GM08714 (cell line): ENCODE data around the gene EHBP1.
A peak's percentile ranks its signal among the peaks of the same experiment; 100 is the strongest.
"Not testable (repeated sequence)": the region's sequence is repeated elsewhere in the genome, so short reads cannot be mapped to it uniquely, and the experiment has no call there.

Experiments used
- H3K4me3 ChIP-seq: fragments of 200-500 bp; sonication (Bioruptor generic); 2 replicates; pipeline ENCODE4 v1.5.1; 2014; ENCODE audit warnings: mild to moderate bottlenecking, low read length, inconsistent platforms
- ZNF274 ChIP-seq: IDR thresholded peaks from 2 replicates; pipeline ENCODE4 v1.6.1; 2012; ENCODE audit warnings: mild to moderate bottlenecking, low read depth, low read length

Gene EHBP1

DNA sequence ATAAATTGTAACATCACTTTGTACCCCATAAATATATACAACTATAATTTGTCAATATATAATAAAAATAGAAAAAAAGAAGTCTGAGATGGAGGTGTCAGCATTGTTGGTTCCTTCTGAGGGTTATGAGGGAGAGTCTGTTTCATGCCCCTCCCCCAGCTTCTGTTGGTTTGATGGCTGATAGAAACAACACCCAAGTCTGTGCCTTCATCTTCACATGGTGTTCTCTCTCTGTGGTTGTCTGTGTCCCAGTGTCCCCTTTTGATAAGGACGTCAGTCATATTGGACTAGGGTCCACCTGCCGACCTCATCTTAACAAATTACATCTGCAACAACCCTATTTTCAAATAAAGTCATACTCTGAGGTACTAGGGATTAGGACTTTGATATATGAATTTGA, 20.3 kb upstream of the EHBP1 start:
- no peak for TF ChIP-seq ZNF274

DNA sequence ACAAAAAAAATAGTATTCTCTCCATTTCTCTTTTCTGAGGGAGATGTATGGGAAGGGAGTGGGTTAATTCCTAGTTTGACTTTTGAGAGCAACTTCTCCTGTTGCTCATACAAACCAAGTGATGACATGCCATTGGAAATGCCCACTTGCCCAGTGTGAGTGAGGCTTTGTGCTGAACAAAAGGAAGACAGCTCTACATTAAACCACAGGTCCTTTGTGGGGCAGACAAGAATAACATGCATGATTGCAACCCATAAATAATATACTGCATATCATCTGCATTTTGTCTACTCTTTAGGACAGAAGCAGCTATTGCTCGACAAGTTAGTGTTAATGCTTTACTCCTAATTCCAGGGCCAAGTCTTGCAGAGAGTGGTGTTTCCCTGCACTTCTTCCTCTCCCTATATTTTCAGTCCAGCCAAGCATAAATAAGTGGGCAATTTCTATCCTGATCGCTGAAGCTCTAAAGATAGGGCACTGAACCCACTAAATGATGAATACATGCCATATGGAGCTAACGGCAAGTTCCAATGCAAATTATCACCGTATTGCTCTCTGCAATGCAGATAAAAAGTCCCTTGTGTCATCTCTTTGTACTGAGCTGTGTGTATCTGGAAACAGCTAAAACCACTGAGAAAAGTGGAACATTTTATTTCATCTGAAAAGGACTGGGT, 19.4 kb upstream of the EHBP1 start:
- no peak overlapping the region for H3K4me3 ChIP-seq
- no peak for TF ChIP-seq ZNF274

More for the DNA sequence above, 20.3 kb upstream of the EHBP1 start:
- no peak overlapping the region for H3K4me3 ChIP-seq

- no peak overlapping the region for H3K4me3 ChIP-seq
- no peak for TF ChIP-seq ZNF274
Measured at GRCh38 chr2:62687636-62688035, 17.9 kb upstream of the EHBP1 start.

- TF ChIP-seq ZNF274, result no peak
- no peak overlapping the region for H3K4me3 ChIP-seq
Measured at GRCh38 chr2:62688771-62689170, 16.7 kb upstream of the EHBP1 start.

GRCh38 chr2:62691186-62691585, 14.3 kb upstream of the EHBP1 start:
- H3K4me3 ChIP-seq, result no peak overlapping the region
- no peak for TF ChIP-seq ZNF274

- no peak overlapping the region for H3K4me3 ChIP-seq
- no peak for TF ChIP-seq ZNF274
Measured at GRCh38 chr2:62692225-62692624, 13.3 kb upstream of the EHBP1 start.

DNA sequence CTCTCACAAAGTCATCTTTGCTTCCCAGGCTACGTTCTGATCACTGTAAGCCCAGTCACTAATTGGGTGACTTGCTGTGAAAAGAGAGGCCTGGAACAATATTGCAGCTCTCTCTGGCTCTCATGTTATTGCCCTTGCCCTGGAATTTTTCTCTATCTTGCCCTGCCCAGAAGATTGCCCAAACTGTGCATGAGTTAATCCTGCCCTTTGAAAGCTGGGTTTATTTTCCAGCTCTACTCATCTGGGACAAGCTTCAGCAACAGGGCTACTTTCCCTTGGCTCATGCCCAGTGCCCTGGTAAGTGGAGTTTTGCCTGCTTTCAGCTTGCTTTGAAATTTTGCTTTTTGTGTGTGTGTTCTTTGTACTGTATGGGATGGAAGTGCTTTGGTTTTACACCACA, 6.9 kb upstream of the EHBP1 start:
- no peak overlapping the region for H3K4me3 ChIP-seq
- TF ChIP-seq ZNF274, result no peak

DNA sequence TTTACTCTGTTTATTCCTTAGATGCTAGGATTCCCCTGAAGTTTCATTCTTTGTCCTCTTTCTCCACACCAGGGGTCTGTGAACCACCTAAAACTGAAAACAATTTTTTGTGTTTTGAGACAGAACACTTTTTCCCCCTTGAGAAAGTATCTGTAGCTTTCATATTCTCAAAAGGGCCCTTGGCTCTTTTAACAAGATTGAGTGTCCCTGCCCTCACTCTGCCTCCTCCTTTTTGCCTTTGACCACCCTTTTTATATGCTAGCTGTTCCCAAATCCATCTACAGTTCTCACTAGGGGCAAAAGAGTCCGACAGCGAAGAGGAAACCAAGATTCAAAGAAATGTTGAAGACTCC, 883 bp upstream of the EHBP1 start:
- H3K4me3 ChIP-seq, result peak overlapping the region; percentile 64

DNA sequence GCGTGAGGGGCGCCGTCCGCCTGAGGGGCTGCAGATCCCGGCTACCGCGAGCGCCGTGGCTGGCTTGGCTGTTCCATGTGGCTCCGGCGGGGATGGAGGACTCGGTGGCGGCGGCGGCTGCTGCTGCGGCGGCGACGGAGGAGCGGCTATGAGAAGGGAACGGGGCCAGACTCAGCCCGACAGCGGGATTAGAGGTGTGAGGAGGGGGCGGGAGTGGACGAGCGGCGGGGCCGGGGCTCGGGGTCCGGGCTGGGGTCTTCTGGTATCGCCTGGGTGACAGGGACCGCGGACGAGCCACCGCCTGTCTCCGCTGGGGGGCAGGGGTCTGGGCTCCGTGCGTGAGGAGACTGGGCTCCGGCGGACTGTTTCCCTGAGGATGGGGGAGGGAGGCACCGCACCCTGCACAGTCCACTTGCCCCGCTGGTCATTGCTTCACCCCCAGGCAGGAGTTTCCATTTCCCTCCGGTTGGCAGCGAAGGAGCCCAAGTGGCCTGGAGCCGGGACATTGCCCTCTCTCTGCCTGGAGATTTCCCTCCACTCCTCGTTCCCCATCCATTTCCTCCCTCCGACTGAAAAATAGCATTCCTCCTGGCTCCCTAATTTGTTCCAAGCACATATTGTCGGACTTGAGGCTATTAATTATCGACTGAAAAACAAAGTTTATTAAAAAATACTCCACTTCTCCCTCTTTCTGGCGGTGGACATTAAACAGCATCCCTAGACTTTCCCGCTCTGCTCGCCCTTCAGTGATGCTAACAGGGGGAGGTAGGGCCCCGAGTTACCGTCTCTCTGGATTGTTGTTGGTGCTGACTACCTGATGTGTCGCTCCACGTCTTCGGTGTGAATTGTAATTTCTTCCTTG, 577 bp downstream of the EHBP1 start:
- TF ChIP-seq ZNF274, result no peak
- peak overlapping the region; percentile 90 for H3K4me3 ChIP-seq

More for the DNA sequence above, 883 bp upstream of the EHBP1 start:
- no peak for TF ChIP-seq ZNF274

DNA sequence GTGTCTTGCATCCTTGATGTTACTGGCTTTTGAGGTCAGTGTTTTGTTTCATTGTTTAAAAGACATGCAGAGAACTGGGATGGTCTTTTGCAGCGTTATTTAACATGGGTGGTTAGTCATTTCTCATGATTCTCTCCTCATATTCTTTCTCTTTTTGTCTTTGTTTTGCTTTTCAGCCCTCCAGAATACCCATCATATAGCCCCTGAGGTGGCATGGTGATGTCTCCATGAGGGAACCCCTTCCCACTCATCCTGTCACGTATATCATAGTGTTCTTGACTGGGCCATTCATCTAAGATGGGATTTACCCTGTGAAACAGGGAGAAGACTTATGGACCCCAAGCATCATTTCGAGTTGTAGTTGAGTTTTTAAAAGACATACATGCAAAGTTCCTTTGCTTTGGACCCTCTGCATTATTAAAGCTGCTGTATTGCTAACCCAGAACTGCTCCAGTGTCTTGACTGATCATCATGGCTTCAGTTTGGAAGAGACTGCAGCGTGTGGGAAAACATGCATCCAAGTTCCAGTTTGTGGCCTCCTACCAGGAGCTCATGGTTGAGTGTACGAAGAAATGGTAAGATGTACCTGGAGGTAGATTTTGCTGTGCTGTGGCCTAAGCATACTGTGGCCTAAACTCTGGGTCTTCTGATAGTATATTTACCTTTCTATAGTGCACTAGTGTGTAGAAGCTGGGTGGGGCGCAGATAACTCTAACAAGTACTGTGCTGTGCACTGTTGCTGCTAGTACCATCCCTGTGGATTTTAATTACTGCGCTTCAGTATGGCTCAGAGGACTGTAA, 1.4 kb downstream of the EHBP1 start:
- TF ChIP-seq ZNF274, result no peak
- peak overlapping the region; percentile 90 for H3K4me3 ChIP-seq

DNA sequence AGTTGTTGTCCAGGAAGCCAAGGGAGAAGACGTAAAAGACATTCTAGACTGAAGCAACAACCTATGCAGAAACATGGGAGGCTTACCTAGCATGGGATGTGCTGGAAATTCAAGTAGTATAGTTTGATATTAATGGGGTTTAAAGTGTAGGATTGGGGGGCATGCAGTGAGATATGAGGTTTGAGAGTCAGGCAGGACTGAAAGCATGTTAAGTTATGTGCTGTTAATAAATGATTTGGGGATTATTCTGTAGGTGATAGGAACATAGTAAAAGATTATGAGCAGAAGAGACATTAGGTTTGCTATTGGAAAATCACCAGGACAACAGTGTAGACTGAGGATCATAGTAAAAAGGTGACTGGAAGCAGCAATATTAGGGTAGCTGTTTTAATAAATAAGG, 3.2 kb downstream of the EHBP1 start:
- TF ChIP-seq ZNF274, result no peak
- peak overlapping the region; percentile 26; the same call in 1 of the 2 replicates for H3K4me3 ChIP-seq

DNA sequence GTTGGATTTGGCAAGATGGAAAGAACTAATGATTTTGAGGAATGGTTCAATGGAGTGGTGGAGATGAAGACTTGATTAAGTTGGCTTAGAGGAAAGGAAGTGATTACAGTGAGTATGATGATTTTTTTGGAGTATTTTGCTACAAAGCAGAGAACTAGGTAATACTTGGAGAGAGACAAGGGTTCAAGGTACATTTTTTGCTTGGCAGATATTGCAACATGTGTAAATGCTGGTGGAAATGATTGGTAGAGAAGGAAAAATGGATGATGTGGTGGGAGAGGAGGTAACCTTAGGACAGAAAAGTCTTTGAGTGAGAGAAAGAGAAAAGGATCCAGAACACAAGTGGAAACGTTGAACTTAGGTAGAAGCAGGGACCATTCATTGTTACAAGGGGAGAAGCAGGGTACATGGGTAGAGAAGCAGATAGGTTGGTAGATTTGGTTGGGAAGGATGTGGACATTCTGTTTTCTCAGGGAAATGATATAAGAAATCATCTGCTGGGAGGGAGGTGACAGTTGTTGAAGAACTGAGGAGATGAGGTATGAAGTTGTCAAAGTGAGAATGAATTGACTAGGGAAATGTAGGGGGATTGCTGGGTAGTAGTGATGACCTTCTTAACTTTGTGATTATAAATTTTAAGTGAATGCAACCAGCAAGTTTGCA, 6.5 kb downstream of the EHBP1 start:
- no peak for TF ChIP-seq ZNF274
- H3K4me3 ChIP-seq, result no peak overlapping the region

GRCh38 chr2:62713196-62713595, 7.7 kb downstream of the EHBP1 start:
- not testable (repeated sequence) for H3K4me3 ChIP-seq

DNA sequence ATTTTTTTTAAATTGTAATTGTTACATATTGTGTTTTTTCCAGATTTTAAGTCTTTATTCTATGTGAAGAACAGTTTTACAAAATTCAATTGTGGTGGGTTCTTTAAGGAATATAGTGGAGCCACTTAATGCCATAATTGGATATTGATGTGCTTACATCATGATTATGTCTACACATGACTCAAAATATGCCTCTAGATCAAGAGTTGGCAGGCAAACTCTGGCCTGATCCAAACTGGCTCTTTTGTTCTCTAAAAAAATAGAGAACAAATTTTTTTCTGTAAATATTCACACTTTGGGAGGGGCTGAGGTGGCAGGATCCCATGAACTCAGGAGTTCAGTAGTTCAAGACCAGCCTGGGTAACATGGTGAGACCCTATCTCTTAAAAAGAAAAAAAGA, 8.3 kb downstream of the EHBP1 start:
- TF ChIP-seq ZNF274, result no peak
- H3K4me3 ChIP-seq, result no peak overlapping the region

DNA sequence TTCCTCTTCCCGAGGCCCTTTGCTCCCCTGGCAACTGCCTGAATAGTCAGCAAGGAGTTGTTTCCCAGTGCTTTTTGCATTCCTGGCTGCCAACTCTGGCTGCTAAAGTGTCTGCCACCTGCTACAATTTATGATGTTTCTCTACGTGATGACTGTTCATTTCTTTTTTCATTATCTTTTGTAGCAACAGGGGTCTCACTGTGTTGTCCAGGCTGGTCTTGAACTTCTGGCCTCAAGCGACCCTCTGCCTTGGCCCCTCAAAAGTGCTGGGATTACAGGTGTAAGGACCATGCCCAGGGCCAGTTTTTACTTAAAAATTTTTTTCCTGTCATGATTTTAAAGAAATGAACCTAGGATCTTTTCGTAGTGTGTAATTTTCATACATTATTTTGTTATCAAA, 11.3 kb downstream of the EHBP1 start:
- no peak for TF ChIP-seq ZNF274
- H3K4me3 ChIP-seq, result no peak overlapping the region
